ENCODE data around the gene CRB3. TPM values are rescaled to one million over a fixed set of nuclear protein-coding genes. Genes with fewer than 3 reads are reported as not detected.
"Not testable (repeated sequence)": the region's sequence is repeated elsewhere in the genome, so short reads cannot be mapped to it uniquely, and the experiment has no call there.

CRB3 gene, protein sequence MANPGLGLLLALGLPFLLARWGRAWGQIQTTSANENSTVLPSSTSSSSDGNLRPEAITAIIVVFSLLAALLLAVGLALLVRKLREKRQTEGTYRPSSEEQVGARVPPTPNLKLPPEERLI
- not detected for total RNA-seq
- long read RNA-seq = 0 reads

DNA sequence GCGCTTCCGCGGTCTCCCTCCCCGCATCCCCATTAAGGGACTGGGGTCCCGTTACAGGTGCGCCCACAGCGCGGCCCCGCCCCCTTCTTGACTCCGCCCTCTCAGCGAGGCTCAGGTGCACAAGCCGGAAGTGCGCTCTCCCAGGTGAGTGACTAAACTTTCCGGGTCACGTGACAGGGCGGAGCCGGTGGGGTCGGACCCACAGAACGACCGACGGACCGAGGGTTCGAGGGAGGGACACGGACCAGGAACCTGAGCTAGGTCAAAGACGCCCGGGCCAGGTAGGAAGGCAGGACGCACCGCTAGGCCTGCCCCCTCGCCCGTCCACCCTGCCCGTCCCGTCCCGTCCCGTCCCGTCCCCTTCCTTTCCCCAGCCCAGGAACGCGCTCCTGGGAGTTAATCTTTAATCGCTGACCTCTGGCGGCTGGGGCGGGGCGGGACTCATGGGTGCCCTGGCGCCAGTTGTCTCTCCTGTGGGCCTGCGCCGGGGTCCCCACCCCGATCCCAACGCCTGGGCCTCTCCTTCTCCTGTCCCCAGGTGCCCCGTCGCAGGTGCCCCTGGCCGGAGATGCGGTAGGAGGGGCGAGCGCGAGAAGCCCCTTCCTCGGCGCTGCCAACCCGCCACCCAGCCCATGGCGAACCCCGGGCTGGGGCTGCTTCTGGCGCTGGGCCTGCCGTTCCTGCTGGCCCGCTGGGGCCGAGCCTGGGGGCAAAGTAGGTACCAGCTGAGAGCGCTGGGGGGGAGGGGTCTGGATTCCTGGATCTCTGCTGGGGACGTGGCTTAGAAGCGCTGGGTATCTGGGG is at the start of gene CRB3:
Gene CRB3 (plus strand): TSS at position 202 of the 804 bp plus-strand sequence. CDS start 431 bp downstream, at position 633.
- DNase-seq (no peak), ATAC-seq (no peak)
- intact Hi-C loops (cut with DNase I) = no loop called here

DNA sequence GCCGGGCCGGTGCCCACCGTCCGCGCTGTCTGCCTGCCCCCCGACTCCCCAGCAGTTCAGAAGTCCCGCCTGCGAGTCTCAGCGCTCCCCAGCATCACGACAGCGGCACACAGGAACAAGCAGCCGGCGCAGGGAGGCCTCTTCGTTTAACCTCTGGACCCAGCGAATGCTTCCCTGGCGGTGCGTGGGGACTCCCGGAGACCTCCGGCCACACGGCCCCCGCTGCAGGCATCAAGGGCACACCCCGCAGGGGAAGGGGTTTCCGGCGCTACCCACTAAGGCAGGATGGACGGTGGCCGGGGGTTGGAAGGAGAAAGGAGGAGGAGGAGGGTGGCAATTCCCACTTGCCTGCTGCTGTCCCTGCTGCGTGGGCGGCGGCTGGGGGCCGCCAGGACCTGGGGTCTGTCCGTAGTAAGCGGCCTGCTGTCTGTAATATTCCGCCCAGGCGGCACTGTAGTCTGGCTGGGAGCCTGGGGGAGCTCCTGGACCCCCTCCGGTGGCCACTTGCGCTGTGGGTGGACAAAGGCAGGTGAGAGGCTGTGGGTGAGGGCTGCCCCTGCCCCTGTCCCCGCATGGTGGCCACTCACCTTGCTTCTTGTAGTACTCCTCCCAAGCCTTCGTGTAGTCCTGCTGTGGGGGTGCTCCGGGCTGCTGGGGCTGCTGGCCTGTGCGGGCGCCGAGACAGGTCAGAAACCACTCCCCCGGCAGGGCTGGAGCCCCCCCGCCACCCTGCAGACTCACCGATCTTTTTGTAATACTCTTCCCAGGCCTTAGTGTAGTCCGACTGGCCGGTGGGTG is 49.1 kb upstream of the CRB3 start:
- no peak for DNase-seq
- intact Hi-C loops (cut with DNase I) = no loop called here
- ATAC-seq = no peak

DNA sequence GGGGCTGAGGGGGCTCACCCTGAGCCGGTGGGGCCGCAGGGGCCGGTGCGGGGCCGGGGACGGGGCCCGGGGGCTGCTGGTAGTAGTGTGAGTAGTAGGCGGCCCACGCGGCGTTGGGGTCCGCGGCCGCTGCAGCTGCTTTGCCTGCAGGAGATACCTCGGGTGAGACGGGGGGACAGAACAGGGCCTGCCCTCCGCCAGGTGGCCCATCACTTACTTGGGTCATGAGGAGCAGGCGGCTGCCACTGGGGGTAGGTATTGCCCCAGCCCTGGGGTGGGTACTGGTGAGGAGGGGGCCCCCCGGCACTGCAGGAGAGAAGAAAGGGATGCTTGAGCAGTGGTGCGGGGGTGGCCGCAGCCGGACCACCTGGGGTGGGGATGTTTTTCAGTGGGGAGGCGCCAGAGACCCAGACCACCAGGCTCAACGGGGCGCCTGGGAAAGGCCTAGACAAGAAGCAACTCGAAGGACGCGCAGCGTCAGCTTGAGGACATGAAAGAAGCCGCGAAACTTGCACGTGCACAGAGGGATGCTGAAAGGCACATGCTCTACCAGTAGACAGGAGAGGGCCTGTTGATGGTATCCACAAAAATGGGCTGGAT is 48.4 kb upstream of the CRB3 start:
- ATAC-seq (no peak), DNase-seq (no peak)
- intact Hi-C loops (cut with DNase I) = no loop called here

DNA sequence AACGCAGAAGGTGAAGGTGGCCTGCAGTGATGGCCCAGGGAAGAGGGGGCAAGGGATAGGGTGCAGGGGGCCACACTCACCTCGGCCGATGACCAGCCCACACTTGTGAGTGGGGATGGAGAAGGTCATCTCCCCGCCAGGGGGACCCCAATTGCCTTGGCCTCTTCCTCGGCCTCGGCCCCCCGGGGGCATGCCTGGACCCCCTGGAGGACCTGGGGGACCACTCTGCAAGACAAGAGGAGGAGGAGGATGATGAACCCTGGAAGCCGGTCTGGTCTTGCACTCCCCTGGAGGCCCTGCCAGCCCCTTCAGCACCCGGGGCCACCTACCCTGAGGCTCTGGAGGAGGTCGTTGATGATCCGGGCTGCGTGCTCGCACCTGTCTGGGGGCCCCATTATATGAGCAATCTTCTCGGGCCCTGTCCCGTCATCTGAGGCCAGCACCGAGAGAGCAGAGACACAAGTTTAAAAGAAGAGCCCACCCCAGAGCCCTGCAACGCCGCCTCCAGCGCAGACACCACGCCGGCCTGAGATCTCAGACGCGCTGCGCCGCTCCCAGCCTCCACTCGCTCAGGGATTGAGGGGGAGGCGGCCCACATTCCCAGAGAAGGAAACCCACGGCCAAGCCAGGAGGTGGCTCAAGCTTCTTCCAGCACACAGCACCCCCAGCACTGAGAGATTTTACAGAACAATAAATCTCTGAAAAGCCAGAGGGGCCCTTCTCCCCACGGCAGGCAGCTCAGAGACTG is 47.2 kb upstream of the CRB3 start:
- no peak for DNase-seq
- intact Hi-C loops (cut with DNase I) = no loop called here
- no peak for ATAC-seq

DNA sequence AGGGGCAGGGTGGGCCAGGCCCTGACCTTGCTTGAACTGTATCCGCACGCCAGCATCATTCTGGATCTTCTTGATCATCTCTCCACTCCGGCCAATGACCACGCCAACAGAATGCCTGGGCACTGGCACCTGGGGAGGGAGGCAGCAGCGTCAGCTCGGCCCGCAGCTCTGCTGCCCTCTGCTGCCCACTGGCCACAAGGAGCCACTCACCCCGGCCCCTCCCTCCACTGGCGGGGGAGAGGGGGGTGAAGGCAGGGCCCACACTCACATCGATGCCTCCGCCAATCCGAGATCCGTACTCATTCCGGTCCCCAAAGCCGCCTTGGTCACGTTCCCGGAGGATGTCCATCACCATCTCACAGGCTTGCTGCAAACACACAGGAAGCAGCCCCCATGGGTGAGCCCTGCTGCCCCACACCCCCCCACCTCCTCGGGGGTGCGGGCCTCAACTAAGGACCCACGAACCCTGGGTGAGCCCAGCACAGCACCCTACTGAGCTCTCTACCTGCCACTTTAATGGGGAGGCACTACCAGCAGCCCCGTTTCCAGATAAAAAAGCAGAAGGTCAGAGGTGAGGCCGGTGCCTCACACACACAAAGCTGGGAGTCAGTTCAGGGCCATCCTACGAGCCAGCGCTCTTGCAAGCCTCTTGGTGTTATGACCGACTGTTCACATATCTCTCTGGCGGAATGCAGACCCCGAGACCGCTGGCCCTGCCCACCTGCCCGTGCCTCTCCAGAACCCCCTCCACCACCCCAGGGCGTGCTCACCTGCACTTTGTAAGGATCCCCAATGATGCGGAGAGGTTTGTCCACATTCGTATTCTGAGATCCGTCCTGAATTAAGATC is 46.1 kb upstream of the CRB3 start:
- intact Hi-C loops (cut with DNase I) = no loop called here
- DNase-seq = no peak
- ATAC-seq = peak; percentile 40 to 60

DNA sequence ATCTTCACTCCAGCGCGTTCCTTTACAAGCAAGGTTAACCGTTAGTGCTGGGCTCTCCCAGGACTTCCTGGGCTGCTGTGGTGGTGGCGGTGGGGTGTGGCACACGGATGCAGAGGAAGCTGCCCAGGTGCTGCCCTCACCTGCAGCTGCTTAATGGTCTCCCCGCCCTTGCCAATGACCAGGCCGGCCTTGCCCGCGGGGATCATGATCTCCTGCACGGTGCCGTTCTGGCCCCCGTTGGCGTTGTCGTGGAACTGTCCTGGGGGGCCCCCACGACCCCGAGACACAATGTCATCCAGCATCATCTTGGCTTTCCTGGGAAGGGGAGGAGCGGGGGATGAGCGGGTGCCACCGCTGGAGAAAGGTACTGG is 45.5 kb upstream of the CRB3 start:
- intact Hi-C loops (cut with DNase I) = no loop called here

DNA sequence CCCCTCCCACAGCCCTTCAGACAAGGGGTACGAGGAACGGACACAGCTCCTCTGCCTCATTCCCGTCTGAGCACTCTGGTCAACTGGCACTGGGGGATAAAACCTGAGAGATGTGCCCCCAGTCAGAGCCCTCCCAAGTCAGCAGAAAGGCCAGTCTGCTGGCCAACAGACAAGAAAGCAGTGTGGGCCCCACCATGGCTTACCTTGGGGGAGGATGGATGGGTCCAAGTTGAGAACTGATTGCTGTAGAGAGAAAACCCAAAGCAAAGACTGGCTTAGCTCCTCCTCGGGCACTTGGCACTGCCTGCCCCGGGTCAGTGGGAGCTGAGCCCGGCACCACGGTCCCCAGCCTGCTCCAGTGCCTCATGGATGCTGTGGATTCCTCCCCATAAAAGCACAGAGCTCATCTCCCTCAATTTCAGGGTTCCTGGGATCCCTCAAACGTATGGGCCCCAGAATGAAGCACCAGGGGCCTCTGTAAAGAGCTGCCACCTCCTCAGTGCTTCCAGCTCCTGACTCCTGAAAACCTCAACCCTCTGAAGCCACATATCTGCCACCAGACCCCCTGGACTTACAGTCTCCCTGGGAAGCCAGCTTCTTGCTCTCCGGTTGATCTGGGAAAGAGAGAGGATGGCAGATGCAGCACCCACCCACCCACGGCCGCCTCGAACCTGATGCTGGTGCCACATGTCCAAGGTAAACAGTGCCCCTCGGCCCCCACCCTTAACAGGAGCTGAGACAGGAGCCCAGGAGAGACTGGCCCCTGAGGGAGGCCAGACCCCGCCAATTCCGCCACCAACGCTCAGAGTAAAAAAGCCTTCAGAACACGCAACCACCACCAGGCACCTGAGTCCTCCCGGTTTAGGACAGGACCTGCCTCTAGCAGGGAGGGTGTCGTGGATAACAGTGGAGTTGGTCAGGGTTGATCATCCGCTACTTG is 42.7 kb upstream of the CRB3 start:
- DNase-seq (no peak), ATAC-seq (no peak)
- intact Hi-C loops (cut with DNase I) = no loop called here

More for the DNA sequence above, 45.5 kb upstream of the CRB3 start:
- no peak for ATAC-seq
- DNase-seq = no peak

DNA sequence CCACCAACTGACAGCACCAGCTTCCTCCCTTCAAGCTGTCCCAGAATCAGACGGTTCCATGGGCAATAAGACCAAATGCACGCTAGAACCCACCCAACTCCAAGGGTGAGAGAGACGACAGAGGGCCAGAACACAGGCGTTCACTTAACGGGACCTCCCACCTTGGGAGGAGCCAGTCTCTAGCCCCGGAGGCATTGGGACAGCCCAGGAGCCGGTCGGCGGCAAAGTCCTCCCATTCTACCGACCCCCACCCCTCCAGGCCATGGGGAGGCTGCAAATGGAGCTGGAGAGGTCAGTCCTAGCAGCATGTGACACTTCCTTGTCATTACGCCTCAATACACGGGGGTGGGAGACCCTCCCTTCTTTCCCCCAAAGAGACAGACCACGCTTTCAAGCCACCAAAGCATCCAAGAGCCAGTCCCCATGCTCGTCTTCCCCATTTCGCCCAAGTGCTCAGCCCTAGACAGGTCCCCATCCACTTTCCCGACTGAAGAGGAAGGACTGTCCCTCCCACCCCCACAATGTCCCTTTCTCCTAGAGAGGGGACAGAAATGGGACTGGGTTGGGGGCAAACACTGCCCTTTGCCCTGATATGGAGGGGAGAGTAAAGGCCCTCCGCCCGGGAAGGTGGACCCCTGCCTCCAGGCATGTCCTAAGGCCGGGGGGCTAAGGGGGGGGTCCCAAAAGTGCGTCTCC is 40.4 kb upstream of the CRB3 start:
- DNase-seq = peak; percentile 58
- intact Hi-C loops (cut with DNase I) = no loop called here
- ATAC-seq = no peak

DNA sequence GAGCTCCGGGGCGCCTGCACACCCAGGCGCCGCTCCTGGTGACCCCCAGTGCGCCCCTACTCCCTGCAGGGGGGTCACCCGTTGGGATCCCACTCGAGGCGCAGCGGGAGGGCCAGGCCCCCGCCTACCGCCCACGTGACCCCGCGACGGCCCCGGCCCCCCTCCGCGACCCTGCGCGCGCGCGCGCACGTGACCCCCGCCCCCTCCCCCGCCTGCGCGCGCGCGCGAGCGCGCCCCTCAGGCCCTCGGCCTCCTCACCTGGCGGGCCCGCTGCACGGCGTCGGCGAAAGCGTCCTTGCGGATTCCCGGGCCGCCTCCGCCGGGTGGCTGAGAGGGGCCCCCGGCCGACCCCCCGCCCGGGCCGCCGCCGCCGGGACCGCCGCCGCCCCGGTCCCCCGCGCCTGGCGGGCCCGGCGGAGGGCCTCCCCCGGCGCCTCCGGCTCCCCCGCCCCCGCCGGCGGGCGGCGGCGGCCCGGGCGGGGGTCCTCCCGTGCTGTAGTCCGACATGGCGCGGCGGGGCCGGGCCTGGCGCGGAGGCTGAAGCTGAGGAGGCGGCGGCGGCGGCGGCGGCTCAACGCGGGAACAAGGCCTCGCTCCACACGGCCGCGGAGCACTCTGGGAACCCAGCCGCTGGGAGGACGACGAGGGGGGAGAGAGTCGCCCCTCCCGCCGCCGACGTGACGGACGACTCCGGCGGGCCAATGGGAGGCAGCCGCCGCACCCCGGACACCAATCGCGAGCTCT is 39.7 kb upstream of the CRB3 start, which contains the start of gene KHSRP:
Gene KHSRP (minus strand): TSS at position 617 of the 744 bp plus-strand sequence. CDS start 110 bp downstream, at position 507.
- intact Hi-C loops (cut with DNase I) = no loop called here
- no peak for ATAC-seq
- DNase-seq = peak; percentile 100

DNA sequence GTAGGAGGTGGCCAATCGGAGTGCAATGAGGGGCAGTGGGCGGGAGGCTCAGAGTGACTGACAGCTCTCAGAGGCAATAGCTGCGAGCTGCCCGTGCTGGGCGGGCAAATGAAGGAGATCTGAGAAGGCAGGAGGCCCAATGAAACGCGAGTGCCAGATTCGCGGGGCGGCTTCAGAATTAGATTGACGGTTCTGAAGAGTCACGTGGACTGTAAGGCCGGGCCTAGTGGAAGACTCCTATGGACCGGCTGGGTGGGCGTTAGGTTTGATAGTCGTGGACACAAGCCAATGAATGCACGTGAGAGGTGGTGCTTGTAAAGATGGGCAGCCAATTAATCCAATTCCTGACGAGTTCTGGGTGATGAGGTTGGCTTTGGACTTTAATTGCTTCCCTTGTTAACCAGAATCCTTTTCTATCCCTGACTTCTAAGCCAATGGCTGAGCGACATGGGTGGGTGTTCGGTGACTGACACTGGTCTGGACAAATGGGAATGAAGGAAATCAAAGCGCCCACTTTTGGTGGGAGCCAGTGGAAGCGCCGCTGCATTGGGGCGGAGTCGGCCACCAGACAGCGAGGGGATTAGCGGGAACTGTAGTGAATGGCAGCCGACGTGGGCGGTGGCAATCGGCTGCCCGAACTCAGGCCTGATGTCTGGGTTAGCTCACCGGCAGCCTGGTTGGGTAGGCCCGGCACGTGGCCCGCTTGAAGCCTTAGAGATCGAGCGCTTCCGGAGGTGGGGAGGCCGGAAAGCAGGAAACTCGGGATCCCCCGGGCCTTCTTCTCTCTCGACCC is 38.9 kb upstream of the CRB3 start:
- intact Hi-C loops (cut with DNase I) = no loop called here

DNA sequence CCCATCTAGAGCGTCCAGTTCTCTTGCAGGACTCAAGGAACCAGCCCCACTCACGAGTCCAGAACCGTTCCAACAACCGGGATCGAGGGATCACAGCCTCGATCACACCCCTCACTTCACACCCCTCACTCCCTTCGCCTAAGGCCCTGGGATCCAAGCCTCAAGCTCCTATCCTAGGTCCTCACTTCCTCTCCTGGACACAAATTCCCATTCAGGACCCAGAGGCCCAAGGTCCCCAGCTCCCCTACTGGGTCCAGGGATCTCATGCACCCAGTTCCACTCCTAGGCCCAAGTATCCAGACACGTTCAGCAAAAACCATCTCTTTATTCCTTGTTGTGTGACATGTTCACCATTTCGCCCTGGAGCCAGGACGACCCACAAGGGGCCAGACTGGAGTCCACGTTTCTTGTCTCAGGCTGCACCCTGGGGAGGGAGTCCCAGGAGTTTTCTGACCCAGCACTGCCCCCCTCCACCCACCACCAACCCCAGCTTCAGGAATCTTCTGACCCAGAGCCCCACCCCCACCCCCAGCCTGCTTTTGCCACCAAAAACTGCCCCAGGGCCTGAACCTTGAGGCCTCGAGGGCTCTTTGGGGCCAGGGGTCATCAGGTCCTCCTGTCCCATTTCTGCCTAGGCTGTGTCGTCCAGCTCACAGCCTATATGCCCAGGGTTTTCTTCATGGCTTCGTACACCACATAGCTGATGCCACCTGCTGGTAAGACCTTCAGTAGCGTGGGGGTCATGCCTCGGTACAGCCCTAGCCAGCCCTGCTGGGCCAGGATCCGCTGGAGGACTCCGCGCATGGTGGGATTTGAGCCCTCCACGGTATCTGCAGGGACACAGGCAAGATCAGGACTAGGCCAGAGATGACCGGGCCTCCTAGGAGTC is 38.1 kb upstream of the CRB3 start:
- ATAC-seq = no peak
- intact Hi-C loops (cut with DNase I) = no loop called here
- no peak for DNase-seq

More for the DNA sequence above, 38.9 kb upstream of the CRB3 start:
- ATAC-seq = peak; percentile 94 to 96
- DNase-seq = peak; percentile 95

DNA sequence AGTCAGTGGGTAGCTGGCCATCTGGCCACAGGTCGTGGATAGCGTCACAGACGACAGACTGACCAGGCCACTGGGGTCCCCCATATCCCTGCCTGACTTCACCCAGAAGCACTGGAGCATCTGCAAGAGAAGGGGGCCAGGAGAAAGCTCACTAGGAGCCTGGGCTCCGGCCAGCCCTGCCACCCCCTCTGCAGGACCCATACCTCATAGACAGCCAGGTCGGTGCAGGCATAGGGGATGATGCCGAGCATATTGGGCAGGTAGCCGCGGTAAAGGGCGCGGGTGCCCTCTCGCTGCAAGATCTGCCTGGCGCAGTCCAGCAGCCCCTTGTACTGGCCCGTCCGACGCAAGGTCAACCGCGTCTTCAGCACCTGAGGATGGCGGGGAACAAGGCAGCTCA is 36.9 kb upstream of the CRB3 start:
- intact Hi-C loops (cut with DNase I) = no loop called here
- no peak for ATAC-seq
- DNase-seq = no peak

DNA sequence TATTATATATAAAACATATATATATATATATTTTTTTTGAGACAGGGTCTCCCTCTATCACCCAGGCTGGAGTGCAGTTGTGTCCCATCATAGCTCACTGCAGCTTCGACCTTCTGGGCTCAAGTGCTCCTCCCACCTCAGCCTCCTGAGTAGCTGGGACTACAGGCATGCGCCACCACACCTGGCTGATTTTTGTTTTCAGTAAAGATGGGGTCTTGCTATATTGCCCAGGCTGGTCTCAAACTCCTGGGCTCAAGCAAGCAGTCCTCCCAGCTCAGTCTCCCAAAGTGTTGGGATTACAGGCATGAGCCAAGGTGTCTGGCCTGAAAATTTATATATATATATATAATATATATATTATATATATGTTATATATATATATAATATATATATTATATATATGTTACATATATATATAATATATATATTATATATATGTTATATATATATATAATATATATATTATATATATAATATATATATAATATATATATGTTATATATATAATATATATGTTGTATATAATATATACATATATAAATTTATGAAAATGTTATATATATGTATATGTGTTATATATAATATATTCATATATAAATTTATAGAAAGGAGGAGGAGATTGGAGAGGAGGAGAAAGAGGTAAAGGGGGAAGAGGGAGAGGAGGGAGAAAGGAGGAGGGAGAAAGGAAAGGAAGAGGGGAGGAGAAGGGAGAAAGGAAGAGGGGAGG is 35.2 kb upstream of the CRB3 start:
- intact Hi-C loops (cut with DNase I); ATAC-seq: not testable (repeated sequence)

More for the DNA sequence above, 35.2 kb upstream of the CRB3 start:
- not testable (repeated sequence) for DNase-seq
